ENCODE measurements around the gene TP53BP2.
"Not testable (repeated sequence)": the region's sequence is repeated elsewhere in the genome, so short reads cannot be mapped to it uniquely, and the experiment has no call there.

Gene TP53BP2

DNA sequence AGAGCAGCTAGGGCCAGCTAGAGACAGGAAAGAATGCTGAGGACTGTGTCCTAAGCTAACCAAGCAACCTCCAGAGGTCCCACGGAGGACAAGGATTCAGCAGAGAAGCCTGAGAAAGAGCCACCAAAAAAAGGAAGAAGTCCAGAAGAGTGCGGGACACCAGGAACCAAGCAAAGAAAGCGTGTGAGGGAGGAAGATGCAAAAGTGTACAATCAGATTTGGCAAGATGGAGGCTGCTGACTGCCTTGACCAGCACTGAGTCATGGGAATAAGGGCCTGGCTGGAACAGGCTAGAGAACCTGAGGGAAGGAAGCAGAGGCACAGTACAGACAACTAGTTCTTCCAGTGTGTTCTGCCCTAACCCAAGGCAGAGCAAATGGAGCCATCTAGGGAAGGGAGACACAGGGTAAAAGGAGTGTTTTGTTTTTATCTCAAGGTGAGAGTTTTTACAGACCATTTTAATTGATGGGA lies 18.5 kb downstream of the TP53BP2 start:
- no peak for DNase-seq

- no peak for DNase-seq
Observed at GRCh38 chr1:223825767-223826748, 19.7 kb downstream of the TP53BP2 start.

- no peak for DNase-seq
Observed at GRCh38 chr1:223824712-223825111, 21.0 kb downstream of the TP53BP2 start.

DNA sequence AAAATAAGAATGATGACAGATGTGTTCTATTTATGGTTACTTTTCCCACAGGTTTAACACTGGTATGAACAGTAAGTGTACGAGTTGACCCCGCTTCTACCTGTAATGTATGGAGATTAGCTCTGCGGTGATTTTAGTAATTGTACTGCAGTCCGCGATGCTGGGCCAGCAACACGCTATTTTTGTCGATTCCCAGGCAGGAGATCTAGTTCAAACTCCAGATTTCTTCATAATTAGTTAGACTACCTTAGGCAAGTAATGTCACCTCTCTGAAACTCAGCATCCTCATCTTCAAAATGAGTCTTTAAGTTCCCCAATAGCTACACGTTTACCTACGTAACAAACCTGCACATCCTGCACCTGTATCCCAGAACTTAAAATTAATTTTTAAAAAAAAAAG lies 21.5 kb downstream of the TP53BP2 start:
- DNase-seq, result no peak

DNA sequence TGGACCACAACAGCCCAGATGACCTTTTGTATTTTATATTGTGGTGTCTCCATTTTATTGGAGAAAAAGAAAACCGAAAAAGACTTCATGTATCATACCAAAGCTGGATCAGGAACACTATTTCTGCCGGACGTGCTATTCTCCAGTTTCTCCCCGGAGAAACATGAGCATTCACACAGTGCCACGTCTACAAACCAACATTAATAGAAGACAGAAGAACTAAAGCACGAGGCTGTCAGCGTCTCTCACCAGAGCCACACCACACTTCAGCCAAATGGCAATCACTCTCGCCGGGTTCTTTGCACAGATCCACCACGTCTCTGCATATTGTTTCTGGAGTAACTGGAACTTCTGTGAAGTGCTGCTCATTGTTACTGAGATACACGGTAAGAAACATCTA lies 24.8 kb downstream of the TP53BP2 start:
- no peak for DNase-seq

GRCh38 chr1:223820515-223820858 lies 25.3 kb downstream of the TP53BP2 start:
- DNase-seq, result no peak

DNA sequence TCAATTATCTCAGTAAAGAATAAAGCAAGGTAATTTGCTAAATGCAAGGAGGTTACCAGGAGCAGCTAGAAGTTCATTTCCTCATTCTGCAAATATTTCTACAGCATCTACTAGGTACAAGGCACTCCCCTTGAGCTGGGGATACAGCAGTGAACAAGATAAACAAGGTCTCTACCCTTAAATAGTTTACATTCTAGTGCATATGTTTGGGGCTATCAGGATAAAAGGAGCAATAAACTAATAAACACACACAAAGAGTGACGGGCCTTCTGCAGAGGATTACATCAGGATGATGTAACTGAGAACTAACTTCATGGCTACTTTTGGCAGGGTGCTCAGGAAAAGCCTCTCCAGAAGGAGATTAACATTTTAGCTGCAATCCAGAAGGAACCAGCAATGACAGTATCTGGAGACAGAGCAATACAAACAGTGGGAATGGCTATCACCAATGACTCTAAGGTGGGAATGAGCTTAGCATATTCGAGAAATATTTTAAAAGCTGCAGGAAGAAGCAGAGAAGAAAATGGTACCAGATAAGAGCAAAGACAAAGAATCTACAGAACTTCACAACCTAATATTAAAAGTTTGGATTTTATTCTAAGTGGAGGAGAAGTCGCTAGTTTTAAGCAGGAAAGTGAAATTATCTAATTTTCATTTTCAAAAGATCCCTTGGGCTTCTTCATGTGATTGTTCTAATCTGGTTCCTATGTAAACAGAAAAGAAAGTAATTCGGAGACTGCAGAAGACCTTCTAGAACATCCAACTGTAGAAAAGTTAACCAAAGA lies 25.8 kb downstream of the TP53BP2 start:
- no peak for DNase-seq

DNA sequence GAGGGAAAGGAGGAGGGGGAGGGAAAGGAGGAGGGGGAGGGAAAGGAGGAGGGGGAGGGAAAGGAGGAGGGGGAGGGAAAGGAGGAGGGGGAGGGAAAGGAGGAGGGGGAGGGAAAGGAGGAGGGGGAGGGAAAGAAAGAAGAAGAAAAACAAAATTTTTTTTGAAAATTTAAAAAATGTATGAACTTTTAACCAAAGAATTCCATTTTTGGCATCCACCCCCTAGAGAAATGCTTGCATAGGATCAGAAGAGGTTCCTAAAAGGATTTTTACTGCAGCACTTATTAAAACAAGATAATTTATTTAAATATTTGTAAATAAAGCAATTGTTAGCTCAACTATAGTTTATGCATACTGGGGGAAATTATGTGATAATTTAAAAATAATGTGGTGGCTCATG lies 28.5 kb downstream of the TP53BP2 start:
- DNase-seq, result not testable (repeated sequence)

DNA sequence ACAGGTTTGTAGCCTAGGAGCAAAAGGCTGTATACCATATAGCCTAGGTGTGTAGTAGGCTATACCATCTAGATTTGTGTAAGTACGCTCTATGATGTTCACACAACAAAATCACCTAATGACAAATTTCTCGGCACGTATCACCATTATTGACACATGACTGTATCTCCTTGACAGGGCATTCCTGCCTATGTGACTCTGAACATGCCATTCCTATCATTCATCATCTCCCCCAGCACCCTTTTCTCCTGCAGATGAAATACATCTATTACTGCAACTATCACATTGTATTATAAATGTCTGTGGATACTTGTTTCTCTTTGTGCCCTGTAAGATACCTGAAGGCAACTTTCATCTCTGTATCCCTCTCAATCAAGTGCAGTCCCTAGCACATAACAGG lies 29.9 kb downstream of the TP53BP2 start:
- no peak for DNase-seq

GRCh38 chr1:223815020-223815853 lies 30.5 kb downstream of the TP53BP2 start:
- DNase-seq, result no peak

- no peak for DNase-seq
Observed at GRCh38 chr1:223813645-223814044, 32.1 kb downstream of the TP53BP2 start.

DNA sequence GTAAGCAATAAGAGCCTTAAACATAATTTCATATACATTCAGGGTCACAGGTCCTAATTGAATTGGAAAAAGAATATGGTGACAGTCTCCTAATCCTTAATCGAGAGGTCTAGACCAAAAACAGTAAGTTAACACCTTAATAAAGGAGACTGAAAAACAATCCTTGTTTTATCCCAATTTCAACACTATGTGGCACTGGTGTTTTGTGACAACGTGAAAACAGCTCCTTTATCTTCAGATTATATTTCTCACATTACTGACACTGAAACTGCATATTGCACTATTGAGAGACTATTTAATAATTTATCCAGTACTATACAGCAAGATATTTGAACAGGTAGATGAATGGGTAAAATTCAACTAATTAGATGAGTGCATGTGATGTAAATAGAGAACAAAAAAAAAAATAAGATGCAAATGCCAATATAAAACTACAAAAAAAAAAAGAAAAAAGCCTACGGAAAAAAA lies 34.1 kb downstream of the TP53BP2 start:
- peak; percentile 62 for DNase-seq

DNA sequence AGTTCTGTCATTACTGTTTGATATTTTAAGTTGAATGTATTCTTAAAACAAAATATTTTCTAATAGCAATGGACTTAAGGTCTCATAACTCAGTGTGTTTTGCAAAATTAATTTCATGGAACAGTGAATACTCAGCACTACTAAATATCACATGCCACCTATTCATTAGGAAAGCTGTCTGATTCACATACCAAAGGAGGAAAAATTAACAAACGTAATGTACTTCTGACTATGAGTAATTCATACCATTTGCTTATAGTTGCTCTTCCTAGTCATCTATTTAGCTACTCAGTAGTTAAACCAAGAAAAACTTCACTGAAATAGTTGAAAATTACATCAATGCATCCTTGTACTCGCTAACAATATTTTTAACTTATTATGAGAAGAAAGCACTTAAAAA lies 35.2 kb downstream of the TP53BP2 start:
- DNase-seq, result no peak

DNA sequence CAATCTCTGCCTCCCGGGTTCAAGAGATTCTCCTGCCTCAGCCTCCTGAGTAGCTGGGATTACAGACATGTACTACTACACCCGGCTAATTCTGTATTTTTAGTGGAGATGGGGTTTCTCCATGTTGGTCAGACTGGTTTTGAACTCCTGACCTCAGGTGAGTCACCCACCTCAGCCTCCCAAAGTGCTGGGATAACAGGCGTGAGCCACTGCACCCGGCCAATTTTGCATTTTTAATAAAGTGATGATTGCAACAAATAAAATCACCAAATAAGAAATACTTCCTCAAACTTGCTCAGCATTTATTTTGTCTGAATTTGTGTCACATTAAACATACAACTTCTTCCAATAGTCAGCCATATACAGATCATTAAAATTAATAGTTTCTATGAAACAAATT lies 35.8 kb downstream of the TP53BP2 start:
- not testable (repeated sequence) for DNase-seq

GRCh38 chr1:223803211-223803610 lies 42.5 kb downstream of the TP53BP2 start:
- no peak for DNase-seq

DNA sequence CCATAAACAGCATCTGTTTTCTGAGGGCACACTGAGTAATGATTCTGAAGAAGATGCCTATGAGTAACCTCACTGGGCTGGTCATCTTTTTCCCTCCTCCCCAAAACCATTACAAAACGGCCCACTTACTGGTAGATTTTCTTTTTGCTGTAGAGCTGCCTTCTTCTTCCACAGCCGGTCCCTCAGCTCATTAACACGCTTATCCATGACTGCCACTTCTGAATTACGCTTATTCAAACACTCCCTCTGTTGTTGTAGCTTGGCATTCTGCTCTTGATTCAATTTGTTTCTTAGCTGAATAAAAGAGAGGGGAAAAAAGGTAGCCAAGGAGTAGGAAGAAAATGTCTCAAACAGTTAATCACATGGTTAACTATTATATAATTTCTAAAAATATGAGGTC lies 43.1 kb downstream of the TP53BP2 start:
- DNase-seq, result no peak

DNA sequence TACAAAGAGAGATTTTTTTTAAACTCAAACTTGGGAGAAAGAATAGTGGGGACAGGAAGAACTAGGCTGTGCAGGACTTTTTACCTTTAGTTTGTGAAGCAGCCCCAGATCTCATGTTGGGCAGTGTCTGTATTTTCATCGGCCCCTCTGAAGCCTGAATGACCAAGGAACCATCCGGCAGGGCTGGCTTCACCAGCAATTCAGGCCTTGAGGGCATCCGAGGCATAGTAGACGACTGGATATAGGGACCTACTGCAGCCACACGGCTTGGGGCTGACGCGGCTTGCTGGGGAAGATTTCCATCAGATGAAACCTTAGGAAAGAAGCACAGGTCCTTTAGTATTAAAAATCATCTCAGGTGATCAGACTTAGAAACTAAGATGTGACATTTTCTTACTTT lies 43.7 kb downstream of the TP53BP2 start:
- no peak for DNase-seq

DNA sequence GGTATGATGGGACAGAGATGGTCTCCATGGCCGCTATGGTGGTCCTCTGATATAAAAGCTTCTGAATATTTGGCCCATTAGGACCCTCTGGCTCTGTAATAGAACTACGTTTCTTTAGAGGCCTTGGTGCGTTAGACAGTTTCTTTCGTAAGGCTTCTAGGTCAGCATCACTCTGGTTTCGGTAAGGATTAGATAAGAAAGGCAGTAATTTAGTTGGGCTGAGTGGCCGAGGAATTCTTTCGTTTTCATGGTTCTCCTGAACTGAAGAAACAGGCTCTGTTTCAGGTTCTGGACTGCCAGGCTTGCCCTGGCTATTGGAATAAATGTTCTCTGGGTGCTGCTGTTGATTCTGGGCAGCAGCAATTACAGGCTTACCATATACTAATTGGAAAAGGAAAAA lies 49.5 kb downstream of the TP53BP2 start:
- DNase-seq, result no peak

DNA sequence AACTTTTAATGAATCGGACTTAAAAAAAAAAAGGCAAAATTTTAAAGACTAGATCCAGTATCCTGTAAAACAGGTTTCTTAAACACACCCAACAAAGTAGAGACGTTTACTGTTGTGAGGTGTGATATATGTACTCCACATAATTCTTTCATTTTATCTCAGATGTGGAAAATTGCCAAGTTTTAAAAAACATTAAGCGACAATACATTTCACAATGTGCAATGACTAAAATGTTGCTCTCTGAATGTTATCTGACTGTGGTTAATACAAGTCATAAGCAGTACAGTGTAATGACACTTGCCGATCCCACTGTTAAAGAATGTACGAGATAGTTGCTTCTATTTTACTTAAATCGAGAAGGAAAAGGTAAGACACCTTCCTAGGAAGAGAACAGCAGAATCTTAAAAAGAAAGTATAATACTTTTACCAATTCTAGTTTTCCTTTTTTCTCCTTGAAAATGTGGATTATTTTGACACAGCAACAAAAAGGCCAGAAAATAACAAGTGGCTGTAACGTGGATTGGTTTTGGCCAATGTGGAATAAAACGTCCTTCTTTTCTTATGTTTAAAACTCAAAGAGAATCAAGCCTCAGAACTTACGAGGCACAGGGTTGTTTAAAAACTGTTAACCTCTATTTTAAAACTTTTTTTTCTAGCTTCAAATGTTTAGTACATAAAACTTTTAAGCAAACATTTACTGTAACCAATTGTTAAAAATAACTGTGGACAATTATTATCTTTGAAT lies 51.4 kb downstream of the TP53BP2 start:
- no peak for DNase-seq

GRCh38 chr1:223793716-223794115 lies 52.0 kb downstream of the TP53BP2 start:
- DNase-seq, result no peak

GRCh38 chr1:223792046-223792445 lies 53.7 kb downstream of the TP53BP2 start:
- no peak for DNase-seq

- DNase-seq, result no peak
Observed at GRCh38 chr1:223788746-223789415, 56.9 kb downstream of the TP53BP2 start.
